ENCODE measurements around the gene BPHL.
"Not testable (repeated sequence)": the region's sequence is repeated elsewhere in the genome, so short reads cannot be mapped to it uniquely, and the experiment has no call there.

BPHL gene

GRCh38 chr6:3186974-3187382 lies 68.5 kb downstream of the BPHL start:
- DNase-seq: no peak

DNA sequence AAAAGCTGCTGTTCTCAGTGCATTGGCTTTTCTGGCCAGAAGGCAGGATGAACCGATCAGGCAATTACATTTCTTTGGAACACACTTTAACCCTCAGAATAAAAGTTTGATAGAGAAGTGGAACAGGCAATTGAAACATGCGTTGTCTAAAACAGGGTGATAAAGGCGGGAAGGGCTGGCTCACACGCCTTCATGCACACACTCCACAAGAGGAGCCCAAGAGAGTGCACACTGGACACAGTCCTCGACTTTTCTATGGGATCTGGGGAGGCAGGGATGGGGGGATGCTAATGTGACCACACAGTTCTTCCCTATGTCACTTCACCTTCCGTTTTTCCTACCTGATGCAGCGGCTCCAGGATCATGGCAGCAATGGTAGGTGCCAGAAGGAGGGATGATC lies 69.8 kb downstream of the BPHL start:
- no peak for DNase-seq

- DNase-seq: not testable (repeated sequence)
These were observed 70.7 kb downstream of the BPHL start for GRCh38 chr6:3189192-3189591.

DNA sequence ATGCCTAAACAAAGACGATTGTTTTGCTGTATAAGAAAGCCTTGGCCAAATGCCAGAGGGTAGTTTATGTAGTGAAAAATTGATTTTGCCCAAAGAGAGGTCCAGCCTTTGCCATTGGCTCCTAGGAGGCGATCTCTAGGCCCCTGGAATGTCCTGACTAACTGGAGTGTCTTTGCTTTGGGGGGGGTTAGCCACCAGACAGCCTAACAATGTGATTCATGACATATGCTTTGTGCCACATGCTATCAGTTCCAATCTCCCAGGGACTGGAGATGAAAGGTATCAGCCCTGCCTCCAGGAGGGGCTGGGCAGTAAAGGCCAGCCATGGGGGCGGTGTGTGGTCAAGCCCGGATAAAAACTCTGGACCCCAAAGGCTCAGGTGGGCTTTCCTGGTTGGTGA lies 71.5 kb downstream of the BPHL start:
- DNase-seq: no peak

DNA sequence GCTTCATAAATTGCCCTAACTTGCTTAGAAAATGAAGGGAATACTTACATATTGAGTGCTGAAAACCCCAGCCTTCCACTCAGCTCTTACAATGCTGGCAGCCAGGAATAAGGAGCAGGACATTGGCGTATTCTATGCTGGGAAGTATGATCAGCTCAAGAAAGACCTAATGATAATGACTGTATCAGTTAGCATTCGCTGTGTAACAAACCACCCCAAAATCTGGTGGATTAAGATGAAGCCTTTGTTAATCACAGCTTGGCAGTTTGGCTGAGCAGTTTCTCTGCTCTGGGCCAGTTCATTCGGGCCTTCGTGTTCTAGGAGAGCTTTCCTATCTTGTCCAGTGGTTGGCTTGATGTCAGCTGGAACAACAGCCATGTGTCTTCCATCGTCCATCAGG lies 72.3 kb downstream of the BPHL start:
- no peak for DNase-seq

DNA sequence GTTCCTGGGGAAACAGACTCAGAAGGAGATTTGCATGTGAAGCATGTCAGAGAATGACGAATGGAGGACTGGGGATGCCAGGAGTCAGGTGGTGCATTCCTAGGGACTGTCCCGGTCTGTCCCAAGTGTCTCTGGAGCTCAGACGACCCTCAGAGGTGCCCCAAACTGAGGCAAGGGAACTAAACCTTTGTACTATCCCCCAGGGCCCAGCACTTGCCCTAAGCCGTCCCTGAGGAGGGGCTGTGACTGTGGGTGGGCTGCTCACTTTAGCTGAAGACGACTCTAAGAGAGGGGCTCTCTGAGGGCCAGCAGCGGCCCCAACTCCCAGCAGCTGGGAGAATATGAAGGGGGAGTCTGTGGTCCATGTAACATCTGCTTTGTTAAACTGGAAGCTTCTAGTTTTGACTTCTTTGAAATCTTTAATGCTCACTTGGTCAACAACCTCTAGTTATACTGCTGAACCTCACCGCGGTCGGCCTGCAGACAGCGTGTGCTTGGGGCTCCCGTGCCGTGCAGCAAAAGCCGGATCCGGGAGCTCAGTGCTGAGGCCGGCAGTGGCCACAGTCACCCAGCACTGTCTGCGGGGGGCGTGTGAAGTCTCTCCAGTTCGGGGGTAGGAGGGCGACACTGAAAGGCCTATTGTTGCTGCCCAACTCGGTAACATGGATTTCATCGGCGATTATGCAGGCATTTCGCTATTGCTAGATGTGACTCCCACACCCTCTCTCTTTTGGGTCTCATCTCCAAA lies 74.8 kb downstream of the BPHL start:
- no peak for DNase-seq

GRCh38 chr6:3194535-3195419 lies 76.3 kb downstream of the BPHL start:
- DNase-seq: no peak

GRCh38 chr6:3195420-3195694 lies 76.8 kb downstream of the BPHL start:
- DNase-seq: no peak

DNA sequence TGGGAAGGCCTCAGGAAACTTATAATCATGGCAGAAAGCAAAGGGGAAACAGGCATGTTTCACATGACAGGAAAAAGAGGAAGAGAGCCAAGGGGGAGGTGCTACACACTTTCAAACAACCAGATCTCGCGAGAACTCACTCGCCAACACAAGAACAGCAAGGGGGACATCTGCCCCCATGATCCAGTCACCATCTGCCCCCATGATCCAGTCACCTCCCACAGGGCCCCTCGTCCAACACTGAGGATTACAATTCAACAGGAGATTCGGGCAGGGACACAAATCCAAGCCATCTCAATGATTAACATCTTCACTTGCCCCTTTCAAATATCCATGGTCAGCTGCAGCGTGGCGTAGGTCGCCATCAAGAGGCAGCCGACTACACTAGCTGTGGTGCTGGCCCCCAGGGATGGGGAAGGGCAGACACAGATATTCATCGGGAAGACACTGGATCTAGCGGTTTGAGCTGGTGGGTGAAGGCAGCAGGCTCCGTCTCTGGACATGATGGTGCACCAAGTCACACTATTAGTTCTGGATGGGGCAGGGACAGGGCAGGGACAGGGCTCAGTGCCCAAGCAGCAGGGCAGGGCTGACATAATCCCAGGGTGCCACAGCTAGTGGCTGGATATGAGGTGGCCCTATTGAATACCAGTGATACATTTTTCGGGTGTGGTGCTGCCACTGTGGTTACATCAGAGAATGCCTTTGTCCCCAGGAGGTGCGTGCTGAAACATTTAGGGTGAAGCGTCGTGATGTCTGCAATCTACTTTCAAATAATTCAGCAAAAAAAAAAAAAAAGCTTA lies 77.4 kb downstream of the BPHL start:
- DNase-seq: no peak

DNA sequence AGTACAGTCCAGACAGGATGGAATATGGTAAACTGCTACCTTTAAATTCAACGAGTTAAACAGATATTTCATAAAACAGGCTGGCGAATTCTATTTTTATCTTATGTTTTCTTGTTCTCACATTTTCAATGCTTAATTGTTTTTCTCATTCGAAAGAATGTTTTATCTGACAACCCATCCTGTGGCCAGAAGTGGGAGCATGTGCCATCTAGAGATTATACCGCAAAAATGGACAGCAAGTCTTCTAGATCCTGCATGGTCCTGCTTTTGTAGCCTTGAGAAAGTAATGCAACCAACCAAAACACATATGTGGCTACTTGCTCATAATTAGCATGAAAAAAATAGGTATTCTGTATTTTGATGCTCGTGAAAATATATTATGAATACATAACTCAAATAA lies 78.3 kb downstream of the BPHL start:
- no peak for DNase-seq

- not testable (repeated sequence) for DNase-seq
These were observed 79.2 kb downstream of the BPHL start for GRCh38 chr6:3197734-3198133.

DNA sequence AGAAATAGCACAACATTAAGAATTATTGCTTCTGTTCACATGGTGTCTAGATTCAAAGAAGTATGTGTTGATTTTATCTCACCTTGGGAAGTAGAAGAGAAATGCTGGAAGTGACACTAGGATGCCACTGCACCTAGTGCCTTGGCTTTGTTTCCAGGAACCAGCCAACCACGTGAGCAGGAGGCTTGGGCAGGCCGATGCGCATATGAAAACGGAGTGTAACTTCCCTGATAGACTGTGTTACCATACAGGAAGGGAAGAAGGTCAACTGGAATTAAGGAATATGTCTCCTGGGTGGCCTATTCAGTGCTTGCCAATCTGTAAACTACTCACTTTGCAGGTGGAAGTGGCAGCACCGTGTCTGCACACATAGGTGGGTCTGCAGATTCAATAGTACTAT lies 80.9 kb downstream of the BPHL start:
- DNase-seq: no peak

- no peak for DNase-seq
These were observed 82.2 kb downstream of the BPHL start for GRCh38 chr6:3200682-3201081.

DNA sequence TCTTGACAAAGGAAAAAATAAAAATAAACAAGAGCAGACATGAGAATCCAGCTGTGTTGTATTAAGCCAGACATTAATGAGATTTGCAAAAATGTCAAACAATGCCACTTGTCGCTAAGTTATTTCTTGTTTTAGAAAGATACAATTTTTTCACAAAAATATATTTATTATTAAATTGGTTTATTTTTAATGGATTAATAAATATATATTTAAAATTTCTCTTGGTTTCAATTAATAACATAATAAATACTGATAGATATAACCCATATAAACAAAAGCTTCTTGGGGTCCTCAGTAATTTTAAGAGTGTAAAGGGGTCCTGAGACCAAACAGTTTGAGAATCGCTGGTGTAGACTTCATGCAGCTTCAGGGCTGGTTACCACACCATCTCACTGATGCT lies 82.9 kb downstream of the BPHL start:
- DNase-seq: no peak
